Gastroesophageal sphincter (tissue), 3 donors: ENCODE measurements around the gene MOGAT2.

Experiments used
- CTCF ChIP-seq, 4 experiments: fragments of 200-600 bp in 2 of 4; fragments of 450-650 bp in 2 of 4; sonication (generic) in 1 of 4; IDR thresholded peaks; one replicate each; pipeline ENCODE4 v1.5.1; 2017 to 2019; ENCODE audit warnings: antibody characterized with exemption in 4 of 4, mild to moderate bottlenecking in 2 of 4, moderate library complexity in 2 of 4
- POLR2AphosphoS5 ChIP-seq: sonication (generic); formaldehyde crosslinking; IDR thresholded peaks from one replicate; pipeline ENCODE4 v1.6.1; 2017; ENCODE audit warnings: antibody characterized with exemption

GRCh38 chr11:75777461-75778110 is 59.9 kb downstream of the MOGAT2 start:
- TF ChIP-seq POLR2AphosphoS5 (no peak), CTCF (IDR thresholded peaks at IDR 0.05) (no peak)
